OCI-LY1 (cell line): ENCODE measurements around the gene TACR1.

Experiments
- H2AFZ ChIP-seq: fragments of 200-600 bp; sonication (generic), shearing (Covaris generic); 2 replicates; pipeline ENCODE4 v1.6.0; 2014; ENCODE audit warnings: antibody characterized with exemption, mild to moderate bottlenecking, low read length
- H3F3A ChIP-seq: fragments of 200-600 bp; sonication (generic), shearing (Covaris generic); 2 replicates; pipeline ENCODE4 v1.6.0; 2014; ENCODE audit warnings: mild to moderate bottlenecking, antibody characterized with exemption, low read length, moderate library complexity; ENCODE audit not compliant: insufficient read depth
- H3K27ac ChIP-seq: fragments of 200-600 bp; sonication (generic); 2 replicates; pipeline ENCODE4 v1.5.1; 2014; ENCODE audit warnings: low read length, mixed run types, mild to moderate bottlenecking, low read depth; ENCODE audit not compliant: poor library complexity, severe bottlenecking
- H3K27me3 ChIP-seq: fragments of 200-600 bp; sonication (generic); 2 replicates; pipeline ENCODE4 v1.6.0; 2014; ENCODE audit warnings: antibody characterized with exemption, mild to moderate bottlenecking, low read length, moderate library complexity; ENCODE audit not compliant: insufficient read depth
- H3K36me3 ChIP-seq: fragments of 200-600 bp; sonication (generic); 2 replicates; pipeline ENCODE4 v1.6.1; 2014; ENCODE audit warnings: mild to moderate bottlenecking, antibody characterized with exemption, low read length, moderate library complexity, mixed read lengths; ENCODE audit not compliant: insufficient read depth
- H3K4me1 ChIP-seq: fragments of 200-600 bp; sonication (generic); 2 replicates; pipeline ENCODE4 v1.5.1; 2014; ENCODE audit warnings: mild to moderate bottlenecking, low read length, moderate library complexity; ENCODE audit not compliant: insufficient read depth, severe bottlenecking
- H3K4me2 ChIP-seq: fragments of 200-600 bp; sonication (generic), shearing (Covaris generic); 2 replicates; pipeline ENCODE4 v1.6.1; 2014; ENCODE audit warnings: low read length
- H3K4me3 ChIP-seq: fragments of 200-600 bp; sonication (generic); 2 replicates; pipeline ENCODE4 v1.5.1; 2014; ENCODE audit warnings: low read length, low read depth, mild to moderate bottlenecking, mixed read lengths; ENCODE audit not compliant: poor library complexity, severe bottlenecking
- H3K79me2 ChIP-seq: fragments of 200-600 bp; shearing (Covaris generic); 2 replicates; pipeline ENCODE4 v1.6.1; 2016; ENCODE audit warnings: mixed run types, low read length, mixed read lengths; ENCODE audit not compliant: insufficient read depth
- H3K9ac ChIP-seq: fragments of 200-600 bp; sonication (generic), shearing (Covaris generic); 2 replicates; pipeline ENCODE4 v1.6.1; 2014; ENCODE audit warnings: mild to moderate bottlenecking, low read length, mixed read lengths
- H3K9me2 ChIP-seq: fragments of 200-600 bp; sonication (generic), shearing (Covaris generic); 2 replicates; pipeline ENCODE4 v1.6.1; 2014; ENCODE audit warnings: low read depth, mild to moderate bottlenecking, low read length, mixed read lengths
- H3K9me3 ChIP-seq: fragments of 200-600 bp; shearing (Covaris generic); 2 replicates; pipeline ENCODE4 v1.6.1; 2014; ENCODE audit warnings: low read length, mixed read lengths
- H4K20me1 ChIP-seq: fragments of 200-600 bp; sonication (generic), shearing (Covaris generic); 2 replicates; pipeline ENCODE4 v1.6.0; 2016; ENCODE audit warnings: mild to moderate bottlenecking, low read length; ENCODE audit not compliant: insufficient read depth
- CTCF ChIP-seq: fragments of 200-600 bp; sonication (generic), shearing (Covaris generic); IDR thresholded peaks from 2 replicates; pipeline ENCODE4 v1.5.1; 2017; ENCODE audit warnings: mild to moderate bottlenecking, antibody characterized with exemption, low read length, moderate library complexity, mixed read lengths
- EZH2 ChIP-seq: fragments of 200-600 bp; sonication (generic), shearing (Covaris generic); IDR thresholded peaks from 2 replicates; pipeline ENCODE4 v1.8.0; 2017; ENCODE audit warnings: borderline replicate concordance, mixed run types, mild to moderate bottlenecking, antibody characterized with exemption, low read length, moderate library complexity, mixed read lengths

Gene TACR1

DNA sequence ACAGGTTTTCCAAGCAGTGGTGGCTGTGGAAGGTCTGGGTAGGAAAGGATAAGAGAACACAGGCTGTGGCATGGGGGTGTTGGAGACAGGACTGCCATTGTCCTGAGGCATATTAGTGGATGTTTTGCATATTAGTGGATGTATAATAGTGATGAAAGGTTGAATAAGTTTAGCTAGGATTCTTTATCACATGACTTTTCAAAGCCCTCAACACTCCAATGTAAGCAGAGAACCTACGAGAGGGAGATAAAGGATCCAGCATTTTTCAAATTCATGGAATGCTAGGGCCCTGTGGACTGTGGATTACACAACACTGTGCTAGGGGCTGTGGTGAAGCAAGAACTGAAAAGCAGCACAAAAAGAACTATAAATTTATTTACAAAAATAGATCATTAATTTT, 177.6 kb downstream of the TACR1 start:
- Histone ChIP-seq H4K20me1 (no peaks in the 10 kb centered on the region), H2AFZ (no peak overlapping the region), H3K9me3 (no peaks in the 10 kb centered on the region), H3K9ac (no peak overlapping the region), H3K79me2 (no peaks in the 10 kb centered on the region), H3K4me1 (no peaks in the 10 kb centered on the region), H3K27me3 (no peaks in the 10 kb centered on the region), H3K36me3 (no peaks in the 10 kb centered on the region), H3K4me2 (no peak overlapping the region), H3K27ac (no peak overlapping the region), H3K9me2 (no peaks in the 10 kb centered on the region), H3K4me3 (no peak overlapping the region), H3F3A (no peaks in the 10 kb centered on the region)
- TF ChIP-seq CTCF (no peak), EZH2 (no peak)

DNA sequence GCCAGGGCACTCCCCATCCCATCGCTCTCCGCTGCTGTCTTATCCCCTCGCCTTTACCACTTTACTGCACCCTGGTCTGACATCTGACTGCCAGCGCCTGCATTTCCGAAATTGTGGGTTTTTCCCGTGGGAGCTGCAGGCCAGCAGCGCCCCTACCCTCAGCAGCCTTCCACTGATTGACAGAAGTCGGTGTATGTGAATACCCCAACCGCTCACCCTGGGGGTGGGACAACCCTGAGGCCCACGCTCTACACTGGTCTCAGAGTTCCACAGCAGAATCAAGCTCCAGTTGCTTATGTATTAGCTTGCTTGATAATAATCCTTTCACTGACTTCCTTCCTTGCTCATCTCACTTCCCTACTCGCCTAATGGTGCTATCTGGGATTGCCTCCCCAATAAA, 178.8 kb downstream of the TACR1 start:
- Histone ChIP-seq H3K4me2 (no peak overlapping the region), H3K79me2 (no peaks in the 10 kb centered on the region), H3K4me3 (no peak overlapping the region), H4K20me1 (no peaks in the 10 kb centered on the region), H3K9me3 (no peaks in the 10 kb centered on the region), H3F3A (no peaks in the 10 kb centered on the region), H3K9ac (no peak overlapping the region), H2AFZ (no peak overlapping the region), H3K36me3 (no peaks in the 10 kb centered on the region), H3K4me1 (no peaks in the 10 kb centered on the region), H3K27me3 (no peaks in the 10 kb centered on the region), H3K9me2 (no peaks in the 10 kb centered on the region), H3K27ac (no peak overlapping the region)
- no peak for TF ChIP-seq EZH2
- TF ChIP-seq CTCF = no peak

- no peaks in the 10 kb centered on the region for H4K20me1 ChIP-seq
- H3K4me3 ChIP-seq = no peak overlapping the region
- no peak overlapping the region for H3K4me2 ChIP-seq
- H3K4me1 ChIP-seq = no peaks in the 10 kb centered on the region
- no peaks in the 10 kb centered on the region for H3K9me2 ChIP-seq
- no peak for TF ChIP-seq EZH2
- TF ChIP-seq CTCF = no peak
- no peaks in the 10 kb centered on the region for H3K9me3 ChIP-seq
- H3K9ac ChIP-seq = no peak overlapping the region
- no peaks in the 10 kb centered on the region for H3K36me3 ChIP-seq
- no peak overlapping the region for H3K27ac ChIP-seq
- no peaks in the 10 kb centered on the region for H3K79me2 ChIP-seq
- H2AFZ ChIP-seq = no peak overlapping the region
- no peaks in the 10 kb centered on the region for H3K27me3 ChIP-seq
- H3F3A ChIP-seq = no peaks in the 10 kb centered on the region
These were observed 179.5 kb downstream of the TACR1 start for GRCh38 chr2:75019790-75020189.
